Fibroblast of lung (primary cell): Measurements from ENCODE around the gene STON1.

Experiments used
- EZH2 ChIP-seq: IDR thresholded peaks from 2 replicates; pipeline ENCODE4 v1.5.1; 2012; ENCODE audit warnings: low read length, control low read depth, mild to moderate bottlenecking; ENCODE audit errors: missing control alignments
- TF ChIP-seq, protein P1 (sequence below), 2 donors: IDR thresholded peaks in 1 of 2; conservative IDR thresholded peaks in 1 of 2; 1 replicate in 1 of 2; 2 replicates in 1 of 2; pipeline ENCODE4 v1.5.1; 2011 to 2012; ENCODE audit warnings: low read length in 2 of 2, control low read depth in 1 of 2, inconsistent platforms in 1 of 2, low read depth in 1 of 2, mild to moderate bottlenecking in 1 of 2

DNA sequence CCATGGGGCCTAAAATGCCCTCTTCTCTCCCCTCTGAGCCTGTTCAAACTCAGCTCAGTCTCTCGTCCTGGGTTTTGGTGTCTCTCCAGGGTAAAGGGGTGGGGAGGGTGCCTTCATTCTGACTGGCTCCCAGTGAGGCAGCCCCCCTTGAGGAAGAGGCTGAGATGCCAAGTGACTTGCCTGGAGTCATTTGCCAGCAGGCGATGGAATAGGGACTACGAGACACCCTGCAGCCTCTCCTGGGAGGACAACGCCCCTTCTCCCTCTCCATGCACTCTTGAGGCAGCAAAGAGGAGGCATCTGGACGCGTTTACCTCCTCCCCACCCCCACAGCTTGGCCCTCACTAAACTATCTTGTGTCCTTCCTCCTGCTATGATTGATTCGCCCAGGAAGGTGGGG lies 760 bp upstream of the STON1 start:
- TF ChIP-seq, protein P1, sequence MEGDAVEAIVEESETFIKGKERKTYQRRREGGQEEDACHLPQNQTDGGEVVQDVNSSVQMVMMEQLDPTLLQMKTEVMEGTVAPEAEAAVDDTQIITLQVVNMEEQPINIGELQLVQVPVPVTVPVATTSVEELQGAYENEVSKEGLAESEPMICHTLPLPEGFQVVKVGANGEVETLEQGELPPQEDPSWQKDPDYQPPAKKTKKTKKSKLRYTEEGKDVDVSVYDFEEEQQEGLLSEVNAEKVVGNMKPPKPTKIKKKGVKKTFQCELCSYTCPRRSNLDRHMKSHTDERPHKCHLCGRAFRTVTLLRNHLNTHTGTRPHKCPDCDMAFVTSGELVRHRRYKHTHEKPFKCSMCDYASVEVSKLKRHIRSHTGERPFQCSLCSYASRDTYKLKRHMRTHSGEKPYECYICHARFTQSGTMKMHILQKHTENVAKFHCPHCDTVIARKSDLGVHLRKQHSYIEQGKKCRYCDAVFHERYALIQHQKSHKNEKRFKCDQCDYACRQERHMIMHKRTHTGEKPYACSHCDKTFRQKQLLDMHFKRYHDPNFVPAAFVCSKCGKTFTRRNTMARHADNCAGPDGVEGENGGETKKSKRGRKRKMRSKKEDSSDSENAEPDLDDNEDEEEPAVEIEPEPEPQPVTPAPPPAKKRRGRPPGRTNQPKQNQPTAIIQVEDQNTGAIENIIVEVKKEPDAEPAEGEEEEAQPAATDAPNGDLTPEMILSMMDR (conservative IDR thresholded peaks at IDR 0.05 in 1 of 2, IDR thresholded peaks at IDR 0.05 in 1 of 2; ENCODE audit: low read depth in 1 of 2, low read length in 2 of 2) = no peak
- TF ChIP-seq EZH2 = no peak
